NCI-H128 (cell line): ENCODE results near the gene OLFML1.

Source experiments
- DNase-seq: peaks from one replicate; lab custom pipeline; 2025; ENCODE audit not compliant: unreplicated experiment; lab: John Stamatoyannopoulos, UW

The OLFML1 gene

GRCh38 chr11:7485186-7486097 lies at the start of gene OLFML1:
Gene OLFML1, plus strand, starts transcription at chr11:7485506. Its CDS starts 370 bp downstream, at chr11:7485876.
- no peak for DNase-seq

- DNase-seq = no peak
These were observed 49.2 kb upstream of the OLFML1 start for GRCh38 chr11:7436146-7436545.

- no peak for DNase-seq
These were observed 48.6 kb upstream of the OLFML1 start for GRCh38 chr11:7436657-7437056.

- DNase-seq = no peak
These were observed 47.6 kb upstream of the OLFML1 start for GRCh38 chr11:7437696-7438095.

- no peak for DNase-seq
These were observed 45.5 kb upstream of the OLFML1 start for GRCh38 chr11:7439746-7440320.

- peak; percentile 8 for DNase-seq
These were observed 42.6 kb upstream of the OLFML1 start for GRCh38 chr11:7442588-7443215.

GRCh38 chr11:7444091-7444981 lies 41.0 kb upstream of the OLFML1 start:
- no peak for DNase-seq

GRCh38 chr11:7445564-7445963 lies 39.7 kb upstream of the OLFML1 start:
- DNase-seq = no peak

- DNase-seq = no peak
These were observed 37.1 kb upstream of the OLFML1 start for GRCh38 chr11:7448201-7448600.

GRCh38 chr11:7449211-7449840 lies 36.0 kb upstream of the OLFML1 start:
- DNase-seq = no peak

GRCh38 chr11:7449841-7450214 lies 35.5 kb upstream of the OLFML1 start:
- no peak for DNase-seq

GRCh38 chr11:7450836-7451235 lies 34.5 kb upstream of the OLFML1 start:
- no peak for DNase-seq

GRCh38 chr11:7451520-7451919 lies 33.8 kb upstream of the OLFML1 start:
- DNase-seq = no peak

GRCh38 chr11:7451952-7452494 lies 33.3 kb upstream of the OLFML1 start:
- DNase-seq = no peak

- DNase-seq = no peak
These were observed 30.5 kb upstream of the OLFML1 start for GRCh38 chr11:7454854-7455253.

- DNase-seq = no peak
These were observed 28.1 kb upstream of the OLFML1 start for GRCh38 chr11:7457211-7457610.

GRCh38 chr11:7462706-7463105 lies 22.6 kb upstream of the OLFML1 start:
- no peak for DNase-seq

- no peak for DNase-seq
These were observed 17.7 kb upstream of the OLFML1 start for GRCh38 chr11:7467652-7468051.

GRCh38 chr11:7469351-7469865 lies 15.9 kb upstream of the OLFML1 start:
- DNase-seq = no peak

GRCh38 chr11:7471071-7471470 lies 14.2 kb upstream of the OLFML1 start:
- no peak for DNase-seq
